NB4 (cell line): ENCODE data around the gene RTN3.

ENCODE experiments used
- DNase-seq: peaks from one replicate; pipeline ENCODE4 v3.0.0; 2010; ENCODE audit warnings: low read depth
- H3K4me3 ChIP-seq: one replicate; pipeline ENCODE4 v1.5.1; 2011; ENCODE audit warnings: mild to moderate bottlenecking, low read depth, low read length, moderate library complexity
- MAX ChIP-seq: IDR thresholded peaks from 2 replicates; pipeline ENCODE4 v1.6.1; 2011; ENCODE audit warnings: low read depth, low read length
- MYC ChIP-seq: IDR thresholded peaks from 2 replicates; pipeline ENCODE4 v1.6.1; 2011; ENCODE audit warnings: low read depth, low read length
- POLR2A ChIP-seq: IDR thresholded peaks from 2 replicates; pipeline ENCODE4 v1.6.1; 2011; ENCODE audit warnings: mild to moderate bottlenecking; ENCODE audit not compliant: insufficient read length; ENCODE audit errors: extremely low read depth
- TF ChIP-seq, protein P1 (sequence below): IDR thresholded peaks from one replicate; pipeline ENCODE4 v1.5.1; 2012; ENCODE audit warnings: low read depth, low read length

RTN3 gene

GRCh38 chr11:63765688-63766241, 84.5 kb downstream of the RTN3 start:
- TF ChIP-seq MYC (no peak), MAX (no peak), POLR2A (no peak)
- TF ChIP-seq, protein P1, sequence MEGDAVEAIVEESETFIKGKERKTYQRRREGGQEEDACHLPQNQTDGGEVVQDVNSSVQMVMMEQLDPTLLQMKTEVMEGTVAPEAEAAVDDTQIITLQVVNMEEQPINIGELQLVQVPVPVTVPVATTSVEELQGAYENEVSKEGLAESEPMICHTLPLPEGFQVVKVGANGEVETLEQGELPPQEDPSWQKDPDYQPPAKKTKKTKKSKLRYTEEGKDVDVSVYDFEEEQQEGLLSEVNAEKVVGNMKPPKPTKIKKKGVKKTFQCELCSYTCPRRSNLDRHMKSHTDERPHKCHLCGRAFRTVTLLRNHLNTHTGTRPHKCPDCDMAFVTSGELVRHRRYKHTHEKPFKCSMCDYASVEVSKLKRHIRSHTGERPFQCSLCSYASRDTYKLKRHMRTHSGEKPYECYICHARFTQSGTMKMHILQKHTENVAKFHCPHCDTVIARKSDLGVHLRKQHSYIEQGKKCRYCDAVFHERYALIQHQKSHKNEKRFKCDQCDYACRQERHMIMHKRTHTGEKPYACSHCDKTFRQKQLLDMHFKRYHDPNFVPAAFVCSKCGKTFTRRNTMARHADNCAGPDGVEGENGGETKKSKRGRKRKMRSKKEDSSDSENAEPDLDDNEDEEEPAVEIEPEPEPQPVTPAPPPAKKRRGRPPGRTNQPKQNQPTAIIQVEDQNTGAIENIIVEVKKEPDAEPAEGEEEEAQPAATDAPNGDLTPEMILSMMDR, result no peak
- DNase-seq, result no peak
- H3K4me3 ChIP-seq, result no peak overlapping the region

- TF ChIP-seq POLR2A (no peak), MAX (no peak)
- H3K4me3 ChIP-seq, result peak overlapping the region; percentile 86
- no peak for DNase-seq
Observed at GRCh38 chr11:63766531-63767235, 85.4 kb downstream of the RTN3 start.

- H3K4me3 ChIP-seq, result peak overlapping the region; percentile 86
- no peak for DNase-seq
- TF ChIP-seq MAX (no peak), MYC (no peak), POLR2A (no peak)
- TF ChIP-seq, protein P1, result no peak
Observed at GRCh38 chr11:63767267-63767564, 85.9 kb downstream of the RTN3 start.

GRCh38 chr11:63767565-63768236, 86.4 kb downstream of the RTN3 start:
- no peak; the same call in 1 of the 2 replicates for TF ChIP-seq MAX
- TF ChIP-seq POLR2A, result no peak
- no peak; the same call in 1 of the 2 replicates for TF ChIP-seq MYC
- TF ChIP-seq, protein P1, result no peak
- peak overlapping the region; percentile 86 for H3K4me3 ChIP-seq
- DNase-seq, result peak; percentile 89

DNA sequence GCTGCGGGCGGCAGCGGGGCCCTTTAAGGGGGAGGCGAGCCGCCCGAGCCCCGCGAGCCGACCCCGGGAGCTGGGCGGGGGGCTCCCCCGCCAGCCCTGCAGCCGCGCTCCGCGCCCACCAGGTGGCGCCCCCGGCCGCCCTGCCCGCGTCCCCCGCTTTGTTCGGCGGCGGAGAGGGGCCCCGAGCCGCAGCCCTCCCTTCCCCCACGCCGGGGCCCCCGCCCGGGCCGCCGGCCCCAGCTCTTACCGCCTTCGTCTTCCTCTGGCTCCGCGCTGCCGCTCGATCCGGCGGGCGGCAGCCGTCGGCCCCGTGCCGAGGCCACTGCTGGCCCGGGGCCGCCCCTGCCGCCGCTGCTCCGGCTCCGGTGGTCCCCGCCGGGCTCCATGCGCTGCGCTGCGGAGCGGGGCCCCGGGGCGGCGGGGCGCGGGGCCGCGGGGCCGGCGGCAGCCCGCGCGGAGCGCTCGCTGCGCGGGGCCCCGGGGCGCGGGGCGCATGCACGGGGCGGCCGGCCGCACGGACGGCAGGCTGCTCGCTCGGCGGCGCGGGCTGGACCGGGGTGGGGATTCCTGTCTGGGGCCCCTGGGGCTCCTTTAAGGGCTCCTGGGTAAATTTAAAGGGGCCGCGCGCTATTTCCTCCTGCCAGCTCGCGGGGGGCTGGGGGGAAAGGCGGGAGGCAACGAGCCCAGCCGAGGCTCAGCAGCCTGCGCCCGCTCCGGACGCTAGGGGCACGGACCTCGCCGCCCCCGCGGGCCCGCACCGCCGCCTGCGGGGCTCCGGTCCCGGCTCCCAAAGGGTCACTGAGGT, 87.1 kb downstream of the RTN3 start, which contains the start of gene ZFTA:
Gene ZFTA, minus strand, starts transcription at position 539 of the 805 bp plus-strand sequence. Its CDS starts 153 bp downstream, at position 386.
- DNase-seq, result peak; percentile 84
- H3K4me3 ChIP-seq, result peak within 1 kb of the TSS; percentile 86
- TF ChIP-seq MYC, result no peak
- no peak for TF ChIP-seq MAX
- TF ChIP-seq, protein P1, result peak; percentile 41
- peak; percentile 36 for TF ChIP-seq POLR2A
